ENCODE results near the gene DHRS2. TPM values are rescaled to one million over a fixed set of nuclear protein-coding genes. Genes with fewer than 3 reads are reported as not detected.

DHRS2 gene
- total and polyA plus RNA-seq, 2 of the 13 experiments (the other 11 are each of a cell fraction or from before 2014, with no cell fraction given): 1,621 to 3,021 TPM

GRCh38 chr14:23609001-23609400, 27.2 kb upstream of the DHRS2 start (continued):
- no peak for TF ChIP-seq TFDP1 (CRISPR knock-in tag; IDR thresholded peaks at IDR 0.05; ENCODE audit: borderline replicate concordance)
- TF ChIP-seq ZNF550 (CRISPR knock-in tag; IDR thresholded peaks at IDR 0.05; ENCODE audit: borderline replicate concordance): no peak
- no peak for TF ChIP-seq KAT7 (CRISPR knock-in tag; IDR thresholded peaks at IDR 0.05; ENCODE audit: borderline replicate concordance)
- TF ChIP-seq DMAP1 (CRISPR knock-in tag; IDR thresholded peaks at IDR 0.05): no peak
- TF ChIP-seq ZBTB3 (CRISPR knock-in tag; IDR thresholded peaks at IDR 0.05; ENCODE audit: borderline replicate concordance, low read depth): 0 out of 2 replicates have a peak, but pooled peaks have one; percentile 10
- TF ChIP-seq ATF7 (IDR thresholded peaks at IDR 0.05): peak; percentile 78
- TF ChIP-seq ATF7 (CRISPR knock-in tag; IDR thresholded peaks at IDR 0.05): no peak
- TF ChIP-seq ZBTB14 (CRISPR knock-in tag; IDR thresholded peaks at IDR 0.05): no peak
- TF ChIP-seq ZSCAN30 (CRISPR knock-in tag; IDR thresholded peaks at IDR 0.05): no peak
- TF ChIP-seq ZNF800 (CRISPR knock-in tag; IDR thresholded peaks at IDR 0.05): peak; percentile 35; the same call in 1 of the 2 replicates
- TF ChIP-seq MZF1 (CRISPR knock-in tag; IDR thresholded peaks at IDR 0.05; ENCODE audit: borderline replicate concordance): peak; percentile 19; the same call in 1 of the 2 replicates

Data from HepG2 (cell line).